ENCODE data around the gene GNB1. TPM values are rescaled to one million over a fixed set of nuclear protein-coding genes. Genes with fewer than 3 reads are reported as not detected.

GNB1 gene
- total RNA-seq, 1 experiment from 2014 or later = 400 TPM

- no peak overlapping the region for H3K27ac ChIP-seq (ENCODE audit: insufficient read length, low read depth, low read length)
- H3K4me2 ChIP-seq (ENCODE audit: insufficient read depth, insufficient read length, low read length) = no peak overlapping the region
- no peak overlapping the region for H3K9ac ChIP-seq (ENCODE audit: extremely low read depth, insufficient read length, low read length)
- no peak overlapping the region for H3K56ac ChIP-seq (ENCODE audit: insufficient read length, low read depth, low read length)
- no peak overlapping the region for H3K14ac ChIP-seq (ENCODE audit: insufficient read depth, low read length)
- H2BK5ac ChIP-seq (ENCODE audit: insufficient read length, low read length) = no peak overlapping the region
- no peak for DNase-seq
- no peak overlapping the region for H4K91ac ChIP-seq (ENCODE audit: insufficient read length, low read depth, low read length)
- no peak overlapping the region for H3K18ac ChIP-seq (ENCODE audit: insufficient read length, low read depth, low read length)
- H4K20me1 ChIP-seq (ENCODE audit: control insufficient read depth, insufficient read depth, insufficient read length) = no peaks in the 10 kb centered on the region
- H3K4me3 Mint-ChIP-seq = no peak overlapping the region; a peak in 1 of 5 replicates
- H2BK120ac ChIP-seq (ENCODE audit: low read depth, low read length, poor library complexity, severe bottlenecking) = no peak overlapping the region
- H2AK5ac ChIP-seq (ENCODE audit: insufficient read length, low read length) = no peak overlapping the region
- peaks cover 5% of the 10 kb centered on the region; the same call in 1 of the 2 replicates for H3K4me1 ChIP-seq (ENCODE audit: insufficient read depth, low read length)
- no peak overlapping the region for H4K5ac ChIP-seq (ENCODE audit: insufficient read length, low read depth, low read length)
- H2BK20ac ChIP-seq (ENCODE audit: low read depth, low read length, poor library complexity, severe bottlenecking) = no peak overlapping the region
- no peaks in the 10 kb centered on the region; the same call in none of the 2 replicates for H3K27me3 ChIP-seq (ENCODE audit: insufficient read depth, low read length)
- peak overlapping the region; percentile 19 to 80 (median 75); a peak in 5 of 7 replicates for H3K27ac Mint-ChIP-seq
- H3K4ac ChIP-seq (ENCODE audit: low read depth, low read length) = no peak overlapping the region
- H3K36me3 Mint-ChIP-seq (ENCODE audit: insufficient read depth in 1 of 3, low read depth in 3 of 3) = no peaks in the 10 kb centered on the region; a peak in 1 of 7 replicates
- WGBS (ENCODE audit: extremely low coverage, insufficient read length, low lambda C conversion rate) = no CpG with 5 or more reads among the region's 14 CpGs
- H3K79me1 ChIP-seq (ENCODE audit: insufficient read depth, low read depth, low read length, poor library complexity, severe bottlenecking) = no peaks in the 10 kb centered on the region
- H2AFZ ChIP-seq (ENCODE audit: low read length) = no peak overlapping the region
- H2BK12ac ChIP-seq (ENCODE audit: insufficient read length, low read depth, low read length) = no peak overlapping the region
- H3K23me2 ChIP-seq (ENCODE audit: insufficient read length, low read depth, low read length, poor library complexity, severe bottlenecking) = peaks cover 6% of the 10 kb centered on the region
- H3K79me2 ChIP-seq (ENCODE audit: insufficient read depth, low read length) = peaks cover 4% of the 10 kb centered on the region; the same call in 1 of the 2 replicates
- no peaks in the 10 kb centered on the region; a peak in 1 of 5 replicates for H3K9me3 Mint-ChIP-seq
- H3T11ph ChIP-seq (ENCODE audit: low read length) = no peak overlapping the region
- no peak overlapping the region for H4K8ac ChIP-seq (replicated peaks; ENCODE audit: insufficient read length, low read depth, low read length)
- H3K27me3 Mint-ChIP-seq (ENCODE audit: low read depth) = peaks cover 8% of the 10 kb centered on the region
- H3K9me3 ChIP-seq (ENCODE audit: control insufficient read depth, low read depth, low read length) = no peaks in the 10 kb centered on the region
- H3K23ac ChIP-seq (ENCODE audit: insufficient read length, low read depth, low read length) = no peak overlapping the region
- no peak overlapping the region for H2BK15ac ChIP-seq (ENCODE audit: low read depth, low read length)
- TF ChIP-seq, protein P1, sequence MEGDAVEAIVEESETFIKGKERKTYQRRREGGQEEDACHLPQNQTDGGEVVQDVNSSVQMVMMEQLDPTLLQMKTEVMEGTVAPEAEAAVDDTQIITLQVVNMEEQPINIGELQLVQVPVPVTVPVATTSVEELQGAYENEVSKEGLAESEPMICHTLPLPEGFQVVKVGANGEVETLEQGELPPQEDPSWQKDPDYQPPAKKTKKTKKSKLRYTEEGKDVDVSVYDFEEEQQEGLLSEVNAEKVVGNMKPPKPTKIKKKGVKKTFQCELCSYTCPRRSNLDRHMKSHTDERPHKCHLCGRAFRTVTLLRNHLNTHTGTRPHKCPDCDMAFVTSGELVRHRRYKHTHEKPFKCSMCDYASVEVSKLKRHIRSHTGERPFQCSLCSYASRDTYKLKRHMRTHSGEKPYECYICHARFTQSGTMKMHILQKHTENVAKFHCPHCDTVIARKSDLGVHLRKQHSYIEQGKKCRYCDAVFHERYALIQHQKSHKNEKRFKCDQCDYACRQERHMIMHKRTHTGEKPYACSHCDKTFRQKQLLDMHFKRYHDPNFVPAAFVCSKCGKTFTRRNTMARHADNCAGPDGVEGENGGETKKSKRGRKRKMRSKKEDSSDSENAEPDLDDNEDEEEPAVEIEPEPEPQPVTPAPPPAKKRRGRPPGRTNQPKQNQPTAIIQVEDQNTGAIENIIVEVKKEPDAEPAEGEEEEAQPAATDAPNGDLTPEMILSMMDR (conservative IDR thresholded peaks at IDR 0.05) = no peak
- peaks cover 29 to 36% of the 10 kb centered on the region in 2 experiments for H3K4me1 Mint-ChIP-seq
Measured at GRCh38 chr1:1894354-1895059, 3.6 kb upstream of the GNB1 start.

Measured in H9 (cell line).